ENCODE results near the gene MPPED1. TPM values are rescaled to one million over a fixed set of nuclear protein-coding genes. Genes with fewer than 3 reads are reported as not detected.
A peak's percentile ranks its signal among the peaks of the same experiment; 100 is the strongest.

MPPED1 gene
- total RNA-seq, 1 donor from 2014 or later = 0.18 TPM

DNA sequence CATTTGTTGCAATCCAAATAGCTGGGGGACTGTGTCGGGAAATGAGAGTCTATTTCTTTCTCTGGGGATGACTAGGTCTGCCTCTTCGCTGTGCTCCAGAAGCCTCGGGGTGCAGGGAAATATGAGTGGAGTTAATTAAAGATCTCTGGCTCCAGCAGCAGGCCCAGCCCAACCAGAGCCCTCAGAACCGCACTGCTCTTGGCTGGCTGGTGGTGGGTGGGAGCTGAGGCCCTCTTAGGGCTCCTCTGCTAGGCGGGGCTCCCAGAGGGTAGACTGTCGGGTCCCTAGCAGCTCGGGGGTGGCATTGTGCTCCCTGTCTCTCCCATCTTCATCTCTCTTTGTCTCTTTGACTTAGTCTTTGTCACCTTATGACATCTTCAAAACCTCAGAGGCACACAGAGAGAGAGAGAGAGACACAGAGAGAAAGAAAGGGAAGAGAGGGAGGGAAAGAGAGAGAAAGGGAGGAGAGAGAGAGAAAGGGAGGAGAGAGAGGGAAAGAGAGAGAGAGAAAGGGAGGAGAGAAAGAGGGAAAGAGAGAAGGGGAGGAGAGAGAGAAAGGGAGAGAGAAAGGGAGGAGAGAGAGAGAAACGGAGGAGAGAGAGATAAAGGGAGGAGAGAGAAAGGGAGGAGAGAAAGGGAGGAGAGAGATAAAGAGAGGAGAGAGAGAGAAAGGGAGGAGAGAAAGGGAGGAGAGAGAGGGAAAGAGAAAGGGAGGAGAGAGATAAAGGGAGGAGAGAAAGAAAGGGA lies 20.2 kb downstream of the MPPED1 start:
- Mint-ChIP-seq H3K9me3 (ENCODE audit: unreplicated experiment) (no peaks in the 10 kb centered on the region), H3K4me3 (ENCODE audit: unreplicated experiment) (peak overlapping the region; percentile 35), H3K36me3 (ENCODE audit: low read depth, unreplicated experiment) (no peaks in the 10 kb centered on the region), H3K27ac (ENCODE audit: unreplicated experiment) (peak overlapping the region; percentile 4), H3K27me3 (ENCODE audit: unreplicated experiment) (peaks cover 20% of the 10 kb centered on the region), H3K4me1 (ENCODE audit: unreplicated experiment) (peaks cover 3% of the 10 kb centered on the region)
- TF ChIP-seq CTCF (IDR thresholded peaks at IDR 0.05; ENCODE audit: unreplicated experiment) = no peak
- DNase-seq (ENCODE audit: low spot score) = no peak

GRCh38 chr22:43432883-43433415 lies 21.1 kb downstream of the MPPED1 start:
- no peak overlapping the region for H3K4me3 Mint-ChIP-seq (ENCODE audit: unreplicated experiment)
- no peak for DNase-seq (ENCODE audit: low spot score)
- H3K36me3 Mint-ChIP-seq (ENCODE audit: low read depth, unreplicated experiment) = no peaks in the 10 kb centered on the region
- no peaks in the 10 kb centered on the region for H3K9me3 Mint-ChIP-seq (ENCODE audit: unreplicated experiment)
- no peak for TF ChIP-seq CTCF (IDR thresholded peaks at IDR 0.05; ENCODE audit: unreplicated experiment)
- H3K4me1 Mint-ChIP-seq (ENCODE audit: unreplicated experiment) = peaks cover 3% of the 10 kb centered on the region
- H3K27me3 Mint-ChIP-seq (ENCODE audit: unreplicated experiment) = peaks cover 18% of the 10 kb centered on the region
- H3K27ac Mint-ChIP-seq (ENCODE audit: unreplicated experiment) = no peak overlapping the region

- Mint-ChIP-seq H3K27me3 (ENCODE audit: unreplicated experiment) (peaks cover 18% of the 10 kb centered on the region), H3K36me3 (ENCODE audit: low read depth, unreplicated experiment) (no peaks in the 10 kb centered on the region), H3K4me1 (ENCODE audit: unreplicated experiment) (peaks cover 3% of the 10 kb centered on the region), H3K9me3 (ENCODE audit: unreplicated experiment) (no peaks in the 10 kb centered on the region), H3K4me3 (ENCODE audit: unreplicated experiment) (no peak overlapping the region), H3K27ac (ENCODE audit: unreplicated experiment) (no peak overlapping the region)
- no peak for TF ChIP-seq CTCF (IDR thresholded peaks at IDR 0.05; ENCODE audit: unreplicated experiment)
- no peak for DNase-seq (ENCODE audit: low spot score)
Observed at GRCh38 chr22:43433451-43434274, 21.8 kb downstream of the MPPED1 start.

DNA sequence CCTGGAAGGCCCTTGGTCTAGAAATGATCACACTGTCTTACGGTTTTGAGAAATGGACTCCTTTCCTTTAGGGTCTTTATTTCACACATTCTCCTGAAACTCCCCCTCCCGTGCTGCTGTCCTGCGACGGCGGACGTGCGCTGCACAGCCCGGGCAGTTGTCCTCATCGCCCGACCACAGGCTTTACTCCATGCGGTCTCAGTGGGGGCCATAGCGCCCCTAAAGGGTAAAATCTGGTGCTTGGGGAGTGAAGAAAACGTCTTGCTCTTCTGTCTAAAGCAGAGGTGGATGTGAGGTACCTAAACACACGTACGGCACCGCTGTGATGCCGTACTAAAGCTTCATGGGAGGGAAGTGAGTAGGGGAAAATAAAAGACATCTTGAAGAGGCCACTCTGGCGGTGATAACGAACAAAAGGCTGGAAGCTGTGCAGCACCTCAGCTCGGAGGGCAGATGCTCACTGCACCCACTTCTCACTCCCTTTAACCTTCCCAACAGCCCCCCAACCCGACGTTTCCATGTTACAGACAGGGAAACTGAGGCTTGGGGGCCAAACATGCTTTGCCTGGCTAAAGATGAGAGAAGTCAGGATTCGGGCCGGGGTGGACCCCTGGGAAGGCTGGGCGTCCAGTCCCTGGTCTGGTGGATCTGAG lies 22.6 kb downstream of the MPPED1 start:
- H3K36me3 Mint-ChIP-seq (ENCODE audit: low read depth, unreplicated experiment) = no peaks in the 10 kb centered on the region
- H3K27me3 Mint-ChIP-seq (ENCODE audit: unreplicated experiment) = peaks cover 18% of the 10 kb centered on the region
- H3K27ac Mint-ChIP-seq (ENCODE audit: unreplicated experiment) = no peak overlapping the region
- no peak for TF ChIP-seq CTCF (IDR thresholded peaks at IDR 0.05; ENCODE audit: unreplicated experiment)
- H3K4me3 Mint-ChIP-seq (ENCODE audit: unreplicated experiment) = no peak overlapping the region
- H3K4me1 Mint-ChIP-seq (ENCODE audit: unreplicated experiment) = peaks cover 3% of the 10 kb centered on the region
- no peak for DNase-seq (ENCODE audit: low spot score)
- H3K9me3 Mint-ChIP-seq (ENCODE audit: unreplicated experiment) = no peaks in the 10 kb centered on the region

Data from endothelial cell (in vitro differentiated cells).